BE2C (cell line): ENCODE data around the gene WWOX.

Source experiments
- DNase-seq: peaks from one replicate; pipeline ENCODE4 v3.0.0-alpha.2; 2020
- H3K27me3 ChIP-seq: fragments of 250-450 bp; sonication (Bioruptor Pico); 2 replicates; pipeline ENCODE4 v1.5.1; 2020; ENCODE audit warnings: mild to moderate bottlenecking
- H3K36me3 ChIP-seq: fragments of 250-450 bp; sonication (Bioruptor Pico); 2 replicates; pipeline ENCODE4 v1.5.1; 2020; ENCODE audit warnings: mild to moderate bottlenecking
- H3K4me1 ChIP-seq: fragments of 250-450 bp; sonication (Bioruptor Pico); 2 replicates; pipeline ENCODE4 v1.5.1; 2020
- H3K4me3 ChIP-seq: 2 replicates; pipeline ENCODE4 v1.5.1; 2011; ENCODE audit warnings: low read depth, low read length
- H3K9me3 ChIP-seq: fragments of 250-450 bp; sonication (Bioruptor Pico); 2 replicates; pipeline ENCODE4 v1.5.1; 2020
- CTCF ChIP-seq: IDR thresholded peaks from 2 replicates; pipeline ENCODE4 v1.5.1; 2012; ENCODE audit warnings: mild to moderate bottlenecking, low read depth, low read length

WWOX gene

GRCh38 chr16:78390092-78390491 lies 290.6 kb downstream of the WWOX start:
- no peak for DNase-seq
- no peaks in the 10 kb centered on the region for H3K36me3 ChIP-seq
- TF ChIP-seq CTCF: no peak
- H3K4me3 ChIP-seq: no peak overlapping the region
- no peaks in the 10 kb centered on the region for H3K27me3 ChIP-seq
- H3K4me1 ChIP-seq: no peaks in the 10 kb centered on the region
- H3K9me3 ChIP-seq: no peaks in the 10 kb centered on the region

- Histone ChIP-seq H3K36me3 (no peaks in the 10 kb centered on the region), H3K4me1 (no peaks in the 10 kb centered on the region), H3K27me3 (no peaks in the 10 kb centered on the region), H3K9me3 (no peaks in the 10 kb centered on the region), H3K4me3 (no peak overlapping the region)
- no peak for TF ChIP-seq CTCF
- no peak for DNase-seq
Measured at GRCh38 chr16:78390508-78391324, 291.3 kb downstream of the WWOX start.

- no peaks in the 10 kb centered on the region for H3K27me3 ChIP-seq
- DNase-seq: no peak
- H3K4me3 ChIP-seq: no peak overlapping the region
- H3K9me3 ChIP-seq: no peaks in the 10 kb centered on the region
- H3K4me1 ChIP-seq: no peaks in the 10 kb centered on the region
- no peaks in the 10 kb centered on the region for H3K36me3 ChIP-seq
- TF ChIP-seq CTCF: no peak
Measured at GRCh38 chr16:78392585-78393195, 293.2 kb downstream of the WWOX start.

- TF ChIP-seq CTCF: no peak
- Histone ChIP-seq H3K27me3 (no peaks in the 10 kb centered on the region), H3K4me3 (no peak overlapping the region), H3K4me1 (no peaks in the 10 kb centered on the region), H3K36me3 (no peaks in the 10 kb centered on the region), H3K9me3 (no peaks in the 10 kb centered on the region)
- DNase-seq: no peak
Measured at GRCh38 chr16:78395035-78395434, 295.6 kb downstream of the WWOX start.

GRCh38 chr16:78396046-78396445 lies 296.6 kb downstream of the WWOX start:
- H3K9me3 ChIP-seq: no peaks in the 10 kb centered on the region
- no peak overlapping the region for H3K4me3 ChIP-seq
- no peaks in the 10 kb centered on the region for H3K27me3 ChIP-seq
- H3K4me1 ChIP-seq: no peaks in the 10 kb centered on the region
- TF ChIP-seq CTCF: peak; percentile 17; the same call in 1 of the 2 replicates
- DNase-seq: no peak
- no peaks in the 10 kb centered on the region for H3K36me3 ChIP-seq

GRCh38 chr16:78396673-78397072 lies 297.2 kb downstream of the WWOX start:
- no peak overlapping the region for H3K4me3 ChIP-seq
- no peak for TF ChIP-seq CTCF
- H3K36me3 ChIP-seq: no peaks in the 10 kb centered on the region
- H3K4me1 ChIP-seq: no peaks in the 10 kb centered on the region
- no peak for DNase-seq
- H3K27me3 ChIP-seq: no peaks in the 10 kb centered on the region
- no peaks in the 10 kb centered on the region for H3K9me3 ChIP-seq
